Hematopoietic multipotent progenitor cell treated with erythropoietin and hydrocortisone succinate and interleukin-3 and kit ligand, for 8 days (in vitro differentiated cells): ENCODE results near the gene PKM.

Source experiments
- DNase-seq: peaks from one replicate; pipeline ENCODE4 v3.0.0-alpha.2; 2015

PKM gene

GRCh38 chr15:72199721-72200212 is 31.2 kb downstream of the PKM start:
- DNase-seq: peak; percentile 84

- DNase-seq: no peak
Observed at GRCh38 chr15:72199205-72199515, 31.8 kb downstream of the PKM start.

- no peak for DNase-seq
Observed at GRCh38 chr15:72198356-72199204, 32.4 kb downstream of the PKM start.

DNA sequence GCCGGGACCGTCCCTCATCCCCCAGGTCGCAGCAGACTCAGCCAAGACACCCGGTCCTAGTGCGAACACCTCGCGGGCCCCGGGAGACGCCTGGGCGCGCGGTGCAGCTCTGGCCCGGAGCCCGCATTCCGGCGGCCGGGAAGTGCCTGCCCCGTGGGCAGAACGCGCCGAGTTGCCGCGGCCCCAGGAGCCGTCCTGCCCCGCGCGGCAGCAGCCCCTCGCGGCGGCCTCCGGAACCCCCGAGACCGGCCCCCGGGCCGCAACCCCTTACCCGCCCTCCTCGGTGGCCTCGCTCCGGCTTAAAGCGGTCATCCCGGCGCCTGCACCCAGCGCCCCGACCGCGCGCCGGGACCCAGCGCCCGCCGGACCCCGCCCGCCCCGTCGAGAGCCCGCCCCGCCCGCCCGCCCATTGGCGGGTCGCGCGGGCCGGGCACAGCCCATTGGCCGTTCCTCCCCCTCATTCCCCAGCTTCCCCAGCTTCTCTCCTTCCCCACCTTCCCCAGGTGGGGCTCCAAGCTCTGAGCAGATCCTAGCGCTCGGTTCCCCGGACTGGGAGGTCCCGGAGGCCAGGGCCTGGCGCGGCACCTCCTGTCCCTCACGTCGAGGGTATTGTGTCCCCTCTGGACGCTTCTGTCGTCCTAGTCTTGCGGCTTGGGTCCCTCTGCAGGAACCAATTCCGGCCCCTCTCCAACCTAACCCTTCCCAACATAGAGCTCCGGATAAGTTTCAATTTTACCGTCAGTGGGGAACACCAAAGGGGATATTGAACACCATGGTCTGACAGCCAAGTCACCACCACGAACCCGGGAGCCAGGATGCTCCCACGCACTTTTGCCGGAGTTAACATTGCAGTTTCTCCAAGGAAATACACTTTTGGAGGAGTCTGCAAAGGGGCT is 33.3 kb downstream of the PKM start, which contains the start of gene GRAMD2A:
Gene GRAMD2A, minus strand, starts transcription at position 328 of the 896 bp plus-strand sequence.
- no peak for DNase-seq

GRCh38 chr15:72197041-72197459 is 33.9 kb downstream of the PKM start:
- no peak for DNase-seq

DNA sequence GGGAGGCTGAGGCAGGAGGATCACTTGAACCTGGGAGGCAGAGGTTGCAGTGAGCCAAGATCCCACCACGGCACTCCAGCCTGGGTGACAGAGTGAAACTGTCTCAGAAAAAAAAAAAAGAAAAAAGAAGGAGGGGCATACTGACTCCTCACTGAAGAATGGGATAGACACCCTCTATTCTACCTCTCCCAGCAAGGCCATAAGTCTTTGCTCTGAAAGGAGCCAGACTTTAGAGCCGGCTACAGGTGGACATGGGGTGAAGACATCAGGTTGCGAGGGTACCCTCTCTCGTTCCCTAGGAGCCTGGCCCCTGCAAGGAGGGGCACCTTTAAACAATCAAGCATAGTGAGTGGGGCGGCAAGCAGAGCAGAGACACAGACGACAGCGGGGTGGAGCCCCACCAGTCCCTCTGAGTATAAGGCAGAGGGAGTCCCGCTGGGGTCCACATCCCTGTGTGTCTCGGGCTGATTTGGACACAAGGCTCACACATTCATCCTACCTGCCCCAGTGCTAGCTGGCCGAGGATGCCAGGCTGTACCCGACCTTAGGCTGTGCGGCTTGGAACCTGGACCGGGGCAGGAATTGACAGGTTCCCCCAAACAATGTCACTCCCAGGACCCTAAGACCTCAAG is 34.5 kb downstream of the PKM start:
- DNase-seq: no peak

GRCh38 chr15:72195101-72195511 is 35.9 kb downstream of the PKM start:
- peak; percentile 21 for DNase-seq

- DNase-seq: no peak
Observed at GRCh38 chr15:72193836-72194396, 37.1 kb downstream of the PKM start.

DNA sequence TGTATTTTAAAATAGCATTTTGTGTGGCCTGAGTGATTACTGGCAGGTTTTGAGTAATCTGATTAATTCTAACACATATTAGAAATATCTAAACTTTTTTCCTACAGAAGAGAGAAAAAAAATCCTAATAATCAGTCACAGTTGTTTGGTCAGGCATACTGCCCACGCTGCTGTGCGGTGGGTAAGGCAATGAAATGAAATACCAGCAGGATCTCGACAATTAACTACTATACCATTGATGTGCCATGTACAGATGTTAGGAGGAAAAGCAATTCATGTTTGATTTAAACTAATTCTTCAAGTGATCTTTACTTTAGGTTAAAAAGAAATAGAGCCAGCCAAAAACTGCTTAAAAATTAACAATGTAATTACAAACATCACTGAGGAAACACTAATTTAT is 38.6 kb downstream of the PKM start:
- no peak for DNase-seq

GRCh38 chr15:72189250-72189902 is 41.6 kb downstream of the PKM start:
- no peak for DNase-seq

DNA sequence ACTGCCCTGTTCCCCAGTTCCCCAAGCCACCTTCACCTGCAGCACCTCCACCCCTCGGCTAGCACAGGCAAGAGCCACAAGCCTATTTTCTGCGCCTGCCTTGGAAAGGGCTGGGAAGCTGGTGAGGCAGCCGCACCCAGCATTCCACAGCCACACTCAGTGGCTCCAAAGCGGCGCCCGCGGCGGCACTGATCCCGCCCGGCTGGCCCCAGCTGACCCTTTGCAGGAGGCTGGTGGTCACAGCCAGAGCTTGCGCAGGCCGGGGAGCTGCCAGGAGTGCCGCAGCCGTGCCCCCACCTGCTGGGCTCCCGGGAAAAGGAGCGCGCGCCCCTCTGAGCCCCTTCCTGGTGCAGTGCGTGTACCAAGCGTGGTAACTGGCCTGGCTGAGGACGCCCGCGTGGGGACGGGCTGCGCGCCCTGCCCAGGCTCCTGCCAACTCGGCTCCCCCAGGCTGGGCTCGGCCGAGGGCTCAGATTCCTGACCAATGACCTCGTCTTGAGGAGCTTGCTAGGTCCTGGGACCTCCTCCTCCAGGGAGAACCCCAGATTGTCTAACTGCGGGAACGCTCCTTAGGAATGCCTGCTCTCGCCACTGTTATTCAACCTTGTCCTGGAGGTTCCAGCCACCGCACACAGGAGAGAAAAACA is 46.7 kb downstream of the PKM start:
- DNase-seq: no peak

DNA sequence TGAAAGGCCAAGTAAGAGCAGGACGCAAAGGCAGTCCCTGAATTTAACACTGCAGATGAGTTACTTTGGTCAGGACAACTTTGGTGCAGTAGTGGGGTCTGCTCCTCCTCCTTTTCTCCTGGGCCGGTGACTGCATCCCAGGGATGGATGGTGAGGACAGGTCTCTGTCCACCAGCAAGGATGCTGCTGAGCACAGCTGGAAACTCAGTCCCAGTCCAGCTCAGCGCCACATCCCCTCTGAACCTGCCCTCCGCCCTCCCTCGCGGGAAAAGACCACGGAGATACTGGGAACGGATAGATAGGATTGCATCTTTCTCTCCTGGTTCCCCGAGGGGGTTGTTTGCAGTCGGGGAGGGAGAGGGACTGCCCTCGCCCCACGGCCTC is 47.2 kb downstream of the PKM start:
- no peak for DNase-seq

DNA sequence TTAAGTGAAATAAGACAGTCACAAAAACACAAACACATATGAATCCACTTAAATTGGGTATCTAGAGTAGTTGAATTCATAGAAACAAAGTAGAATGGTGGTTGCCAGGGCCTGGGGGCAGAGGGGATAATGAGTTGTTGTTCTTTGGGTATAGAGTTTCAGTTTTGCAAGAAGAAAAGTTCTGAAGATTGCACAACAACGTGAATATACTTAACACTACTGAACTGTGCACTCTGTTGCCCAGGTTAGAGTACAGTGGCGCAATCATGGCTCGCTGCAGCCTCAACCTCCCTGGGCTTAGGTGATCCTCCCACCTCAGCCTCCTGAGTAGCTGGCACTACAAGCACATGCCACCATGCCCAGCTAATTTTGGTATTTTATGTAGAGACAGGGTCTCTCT is 48.3 kb downstream of the PKM start:
- DNase-seq: no peak

DNA sequence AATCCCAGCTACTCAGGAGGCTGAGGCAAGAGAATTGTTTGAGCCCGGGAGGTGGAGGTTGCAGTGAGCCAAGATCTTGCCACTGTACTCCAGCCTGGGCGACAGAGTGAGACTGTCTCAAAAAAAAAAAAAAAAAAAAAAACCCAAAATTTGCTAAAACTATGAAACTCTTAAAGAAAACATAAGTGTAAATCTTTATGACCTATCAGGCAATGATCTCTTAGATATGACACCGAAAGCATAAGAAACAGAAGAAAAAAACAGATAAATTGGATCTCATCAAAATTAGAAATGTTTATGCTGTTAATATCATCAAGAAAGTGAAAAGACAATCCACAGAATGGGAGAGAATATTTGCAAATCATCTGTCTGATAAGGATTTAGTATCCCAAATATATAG is 48.7 kb downstream of the PKM start:
- DNase-seq: no peak

GRCh38 chr15:72180761-72181324 is 50.1 kb downstream of the PKM start:
- DNase-seq: no peak

GRCh38 chr15:72179950-72180581 is 50.9 kb downstream of the PKM start:
- no peak for DNase-seq

- DNase-seq: no peak
Observed at GRCh38 chr15:72178976-72179585, 51.9 kb downstream of the PKM start.

DNA sequence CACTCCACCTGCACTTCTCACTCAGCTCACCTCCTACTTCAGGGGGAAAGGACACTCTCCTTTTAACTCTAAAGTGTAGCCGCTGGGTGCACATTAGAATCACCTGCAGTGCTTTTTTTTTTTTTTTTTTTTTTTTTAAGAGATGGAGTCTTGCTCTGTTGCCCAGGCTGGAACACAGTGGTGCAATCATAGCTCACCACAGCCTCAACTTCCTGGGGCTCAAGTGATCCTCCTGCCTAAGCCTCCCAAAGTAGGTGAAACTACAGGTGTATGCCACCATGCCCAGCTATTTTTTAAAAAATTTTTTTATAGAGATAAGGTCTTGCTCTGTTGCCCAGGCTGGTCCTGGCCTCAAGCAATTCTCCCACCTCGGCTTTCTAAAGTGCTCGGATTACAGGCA is 54.2 kb downstream of the PKM start:
- DNase-seq: no peak

GRCh38 chr15:72176159-72176558 is 54.8 kb downstream of the PKM start:
- no peak for DNase-seq

DNA sequence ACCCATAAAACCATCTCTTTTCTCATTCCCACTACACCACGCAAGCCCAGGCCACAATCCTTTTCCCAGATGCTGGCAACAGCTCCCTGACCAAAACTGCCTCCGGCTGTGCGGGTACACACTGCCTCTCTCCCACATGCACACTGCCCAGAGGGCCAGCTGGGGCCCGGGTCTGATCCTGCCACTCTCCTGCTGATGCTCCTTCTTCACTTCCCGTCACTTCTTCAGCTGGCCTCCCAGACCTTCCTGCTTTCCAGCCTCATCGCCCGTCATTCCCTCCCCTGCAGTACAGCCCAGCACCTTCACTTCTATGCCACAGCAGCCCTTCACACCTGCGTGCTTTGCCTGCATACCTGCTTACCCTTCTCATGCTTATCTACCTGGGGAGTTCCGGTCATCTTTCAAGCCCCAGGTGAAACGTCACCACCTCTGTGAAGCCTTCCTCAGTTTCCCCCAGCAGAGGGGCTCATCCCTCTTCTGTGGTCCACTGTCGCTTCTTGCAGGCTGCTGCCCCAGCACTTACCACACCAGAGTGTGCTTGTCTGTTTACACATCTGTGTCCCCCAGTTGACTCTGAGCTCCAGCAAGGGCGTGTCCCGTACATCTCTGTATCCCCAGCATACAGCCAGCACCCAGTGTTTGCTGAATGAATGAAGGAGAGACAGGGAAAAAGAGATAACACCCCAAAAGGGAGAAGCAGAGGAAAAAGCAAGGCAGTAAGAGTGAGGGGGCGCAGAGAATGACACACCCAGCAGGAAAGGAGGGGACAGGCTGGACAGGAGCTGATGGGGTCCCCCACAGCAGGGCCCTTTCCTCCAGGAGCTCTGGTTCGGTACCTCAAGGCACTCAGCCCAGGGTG is 55.6 kb downstream of the PKM start:
- DNase-seq: no peak
